Stimulated activated naive CD8-positive, alpha-beta T cell treated with anti-CD3 and anti-CD28 coated beads, Interleukin-15, amount 100 ng/mL, for 72 hours (primary cell): ENCODE data around the gene ADGRG3.

Experiments used
- ATAC-seq: fragments of 150-1000 bp; cut with Tn5 transposase; 2 replicates; pipeline ENCODE4 v1.10.0; 2021; ENCODE audit warnings: mild to moderate bottlenecking, moderate library complexity
- DNase-seq, 2 donors: peaks; one replicate each; pipeline ENCODE4 v3.0.0; 2021 to 2022
- H3K27ac Mint-ChIP-seq, 2 donors: one replicate each; pipeline ENCODE4 v1.8.0; 2022; ENCODE audit warnings: mild to moderate bottlenecking in 2 of 2, mixed read lengths in 2 of 2, moderate library complexity in 2 of 2
- H3K27me3 Mint-ChIP-seq: one replicate; pipeline ENCODE4 v1.8.0; 2022; ENCODE audit warnings: mixed read lengths
- H3K4me1 Mint-ChIP-seq: one replicate; pipeline ENCODE4 v1.8.0; 2022; ENCODE audit warnings: mild to moderate bottlenecking, mixed read lengths
- H3K4me3 Mint-ChIP-seq, 2 donors: one replicate each; pipeline ENCODE4 v1.8.0; 2022; ENCODE audit warnings: mild to moderate bottlenecking in 2 of 2, mixed read lengths in 2 of 2, moderate library complexity in 1 of 2
- H3K9me3 Mint-ChIP-seq, 2 donors: one replicate each; pipeline ENCODE4 v1.8.0; 2022; ENCODE audit warnings: mixed read lengths in 2 of 2

ADGRG3 gene

DNA sequence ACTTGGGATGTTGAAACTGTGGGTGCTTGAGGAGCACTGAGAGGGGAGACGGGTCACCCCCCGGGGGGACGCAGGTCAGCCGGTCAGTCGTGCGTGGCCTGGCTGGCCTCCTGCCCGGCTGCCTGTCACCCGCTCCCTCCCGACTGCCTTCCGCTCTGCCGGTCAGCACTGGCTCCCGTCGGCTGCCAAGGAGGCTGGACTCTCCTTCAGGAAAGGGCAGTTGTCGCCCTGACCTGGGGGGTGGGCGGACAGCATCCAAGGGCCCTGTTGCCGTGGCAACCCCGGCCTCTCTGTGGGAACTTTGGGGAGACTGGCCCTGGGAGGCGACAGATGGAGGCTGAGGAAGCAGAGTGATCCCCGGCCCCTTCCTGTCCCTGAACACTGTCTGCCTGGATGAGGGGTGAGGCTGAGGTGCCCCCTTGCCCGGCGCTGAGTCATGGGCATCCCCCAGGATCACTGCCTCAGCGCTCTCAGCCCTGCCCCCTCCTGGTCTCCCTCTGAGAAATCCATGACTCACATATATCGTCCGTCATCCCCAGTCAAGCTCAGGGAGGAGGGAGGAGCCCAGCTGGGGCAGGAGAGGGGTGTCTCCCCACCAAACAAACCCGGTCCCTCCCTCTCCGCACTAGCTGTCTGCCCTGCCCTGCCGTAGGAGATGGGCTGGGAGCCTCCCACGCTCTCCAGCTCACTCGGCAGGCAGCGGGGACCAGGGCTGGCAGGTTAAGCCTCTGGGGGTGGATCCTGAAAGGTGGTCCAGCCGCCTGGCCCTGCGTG lies 39.9 kb upstream of the ADGRG3 start, which contains the start of gene ADGRG1:
Gene ADGRG1 (plus strand): TSS at position 623 of the 774 bp plus-strand sequence. CDS start 21,658 bp downstream, outside the sequence.
- Mint-ChIP-seq H3K27ac (peak within 1 kb of the TSS; percentile 42 to 59), H3K4me3 (peak within 1 kb of the TSS; percentile 69 to 80), H3K9me3 (no peaks in the 10 kb centered on the region), H3K27me3 (peaks cover 43% of the 10 kb centered on the region), H3K4me1 (peaks cover 63% of the 10 kb centered on the region)
- ATAC-seq (peak; percentile 78), DNase-seq (peak; percentile 44 to 67)

DNA sequence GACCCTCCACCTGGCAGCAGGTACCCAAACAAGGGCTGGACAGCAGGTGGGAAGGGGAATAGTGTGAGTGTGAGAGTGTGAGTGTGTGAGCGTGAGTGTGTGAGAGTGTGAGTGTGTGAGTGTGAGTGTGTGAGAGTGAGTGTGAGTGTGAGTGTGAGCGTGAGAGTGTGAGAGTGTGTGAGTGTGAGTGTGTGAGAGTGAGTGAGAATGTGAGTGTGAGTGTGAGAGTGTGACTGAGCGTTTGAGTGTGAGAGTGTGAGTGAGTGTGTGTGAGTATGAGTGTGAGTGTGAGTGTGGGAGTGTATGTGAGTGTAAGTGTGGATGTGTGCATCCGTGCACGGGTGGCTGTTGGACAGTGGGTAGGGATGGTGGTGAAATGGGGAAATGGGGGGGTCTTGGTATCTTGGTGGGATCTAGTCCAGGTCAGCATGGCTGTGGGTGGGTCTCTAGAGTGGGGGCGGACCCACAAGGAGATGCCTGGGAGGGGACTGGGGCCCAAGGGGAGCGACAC lies 39.3 kb upstream of the ADGRG3 start:
- Mint-ChIP-seq H3K4me3 (peak overlapping the region; percentile 69 to 80), H3K9me3 (no peaks in the 10 kb centered on the region), H3K4me1 (peaks cover 63% of the 10 kb centered on the region), H3K27me3 (peaks cover 43% of the 10 kb centered on the region), H3K27ac (peak overlapping the region; percentile 42 to 59)
- ATAC-seq: no peak
- DNase-seq: no peak

DNA sequence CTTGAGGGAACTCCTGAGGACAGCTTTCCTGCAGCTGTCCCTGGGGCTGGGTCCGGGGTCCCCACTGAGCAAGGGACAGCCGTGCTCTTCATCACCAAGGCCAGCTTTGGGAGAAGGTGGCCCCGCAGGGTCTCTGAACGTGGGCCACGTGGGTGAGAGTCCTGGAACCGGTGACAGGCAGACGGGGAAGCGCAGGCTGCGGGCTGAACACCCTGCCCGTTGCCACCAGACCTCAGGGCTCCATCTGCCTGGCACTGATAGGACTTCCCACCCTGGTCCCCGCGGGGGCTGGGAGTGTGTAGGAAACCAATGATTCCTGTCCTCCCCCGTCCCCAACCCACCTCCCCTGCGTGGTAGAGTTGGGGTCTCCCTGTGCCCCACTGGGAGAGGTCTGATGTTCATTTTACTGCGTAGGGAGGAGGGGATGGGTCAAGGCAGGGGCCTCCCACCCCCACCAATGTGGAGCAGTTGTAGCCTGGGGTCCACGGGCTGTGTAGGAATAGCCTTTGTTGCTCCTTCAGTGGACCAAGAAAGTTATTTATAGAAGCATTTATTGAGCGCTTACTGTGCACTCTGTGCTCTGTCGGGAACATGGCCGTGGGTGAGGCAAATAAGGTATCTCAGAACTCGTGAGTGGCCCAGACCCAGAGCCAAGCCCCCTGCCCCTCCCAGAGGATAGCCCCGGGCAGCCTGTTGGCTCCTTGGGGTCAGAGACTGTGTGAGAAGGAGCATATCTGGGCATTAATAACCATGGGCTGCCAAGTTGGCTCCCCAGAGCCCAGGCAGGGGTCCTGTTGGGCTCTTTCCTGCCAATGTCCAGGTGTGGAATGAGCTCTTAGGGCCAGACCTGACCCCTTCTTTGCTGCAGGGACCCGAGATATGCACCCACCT lies 38.3 kb upstream of the ADGRG3 start:
- H3K4me3 Mint-ChIP-seq: peak overlapping the region in 1 of 2 donors; percentile 80
- peaks cover 58% of the 10 kb centered on the region for H3K4me1 Mint-ChIP-seq
- ATAC-seq: peak; percentile 11
- no peak overlapping the region for H3K27ac Mint-ChIP-seq
- H3K9me3 Mint-ChIP-seq: no peaks in the 10 kb centered on the region
- no peak for DNase-seq
- peaks cover 43% of the 10 kb centered on the region for H3K27me3 Mint-ChIP-seq

DNA sequence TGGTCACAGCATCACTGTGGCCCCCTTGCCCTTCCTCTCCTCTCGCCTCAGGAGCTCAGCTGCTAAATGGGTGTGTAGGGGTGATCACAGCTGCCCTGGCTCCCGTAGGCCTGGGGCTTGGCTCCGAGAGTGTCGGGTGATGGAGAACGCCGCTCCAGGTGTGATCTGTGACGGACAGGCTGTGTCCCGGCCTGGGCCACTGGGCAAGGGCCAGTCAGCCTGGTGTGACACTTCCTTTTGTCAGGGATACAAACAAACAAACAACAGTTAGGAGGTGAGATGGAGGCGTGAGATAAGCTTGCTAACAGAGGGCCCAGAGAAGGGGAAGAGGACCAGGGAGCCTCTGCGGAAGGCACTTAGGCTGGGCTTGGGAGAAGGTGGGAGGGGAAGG lies 37.7 kb upstream of the ADGRG3 start:
- no peak for DNase-seq
- Mint-ChIP-seq H3K27me3 (peaks cover 45% of the 10 kb centered on the region), H3K4me1 (peaks cover 52% of the 10 kb centered on the region), H3K27ac (no peak overlapping the region), H3K9me3 (no peaks in the 10 kb centered on the region), H3K4me3 (no peak overlapping the region)
- no peak for ATAC-seq

DNA sequence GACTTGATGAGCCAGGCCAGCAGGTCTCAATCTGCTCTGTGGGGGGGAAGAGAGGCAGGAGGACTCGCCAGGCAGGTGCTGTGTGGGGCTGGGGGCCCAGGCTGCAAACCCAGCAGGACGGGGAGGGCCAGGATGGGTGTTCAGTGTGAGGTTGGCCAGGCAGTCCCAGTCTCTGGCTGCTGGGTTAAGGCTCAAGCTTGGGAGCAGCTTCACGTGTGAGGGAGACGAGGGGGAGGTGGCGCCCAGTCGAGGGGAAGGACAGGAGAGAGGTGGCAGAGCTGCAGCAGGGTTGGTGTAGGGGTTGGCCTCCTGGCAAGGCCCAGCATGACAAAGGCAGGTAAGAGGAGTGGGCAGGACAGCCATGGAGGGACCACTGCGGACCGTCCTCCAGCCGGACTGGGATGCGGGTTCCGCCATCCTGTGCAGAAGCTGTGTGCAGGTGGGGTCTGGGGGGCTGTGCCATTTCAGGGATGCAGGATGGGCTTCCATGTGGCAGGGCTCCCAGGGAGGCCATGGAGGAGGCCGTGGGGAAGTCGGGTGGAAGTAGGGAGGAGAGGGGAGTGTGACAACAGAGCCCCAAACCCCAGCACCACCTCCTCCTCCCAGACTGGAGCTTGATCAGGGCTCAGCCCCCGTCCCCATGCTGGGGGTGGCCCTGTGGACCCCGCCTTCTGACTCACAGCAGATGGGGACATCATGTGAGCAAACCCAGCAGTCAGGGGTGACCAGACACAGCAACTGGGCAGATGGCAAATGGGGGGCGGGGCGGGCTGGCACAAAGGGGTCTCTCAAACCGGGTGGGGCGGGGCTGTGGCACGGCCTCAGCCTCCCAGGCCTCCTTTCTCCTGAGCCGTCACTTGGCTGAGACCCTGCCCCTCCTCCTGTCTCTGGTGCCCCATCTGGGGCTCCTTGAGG lies 36.9 kb upstream of the ADGRG3 start:
- Mint-ChIP-seq H3K27ac (peak overlapping the region in 1 of 2 donors; percentile 74), H3K4me1 (peaks cover 45% of the 10 kb centered on the region), H3K4me3 (no peak overlapping the region), H3K27me3 (peaks cover 44% of the 10 kb centered on the region), H3K9me3 (no peaks in the 10 kb centered on the region)
- no peak for DNase-seq
- ATAC-seq: no peak

DNA sequence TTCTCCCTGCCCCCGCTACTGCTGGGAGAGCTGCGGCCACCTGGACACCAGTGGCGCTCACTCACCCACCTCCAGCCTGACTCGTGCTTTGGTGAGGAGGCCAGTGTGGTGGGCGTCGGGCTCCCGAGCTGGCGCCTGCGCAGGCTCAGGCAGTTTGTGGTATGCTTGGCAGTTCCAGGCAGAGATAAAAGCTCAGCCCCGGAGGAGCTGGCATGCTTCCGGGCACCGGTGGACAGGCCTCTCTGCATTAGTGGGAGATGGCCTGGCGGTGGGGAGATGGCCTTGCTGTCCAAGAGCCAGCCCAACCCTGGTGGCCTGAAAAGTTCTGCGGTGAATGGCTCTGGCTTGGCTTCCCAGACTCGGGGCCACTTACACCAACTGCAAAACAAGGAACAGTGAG lies 35.5 kb upstream of the ADGRG3 start:
- DNase-seq (no peak), ATAC-seq (no peak)
- H3K9me3 Mint-ChIP-seq: no peaks in the 10 kb centered on the region
- H3K4me1 Mint-ChIP-seq: peaks cover 35% of the 10 kb centered on the region
- H3K27ac Mint-ChIP-seq: no peak overlapping the region
- no peak overlapping the region for H3K4me3 Mint-ChIP-seq
- peaks cover 48% of the 10 kb centered on the region for H3K27me3 Mint-ChIP-seq

DNA sequence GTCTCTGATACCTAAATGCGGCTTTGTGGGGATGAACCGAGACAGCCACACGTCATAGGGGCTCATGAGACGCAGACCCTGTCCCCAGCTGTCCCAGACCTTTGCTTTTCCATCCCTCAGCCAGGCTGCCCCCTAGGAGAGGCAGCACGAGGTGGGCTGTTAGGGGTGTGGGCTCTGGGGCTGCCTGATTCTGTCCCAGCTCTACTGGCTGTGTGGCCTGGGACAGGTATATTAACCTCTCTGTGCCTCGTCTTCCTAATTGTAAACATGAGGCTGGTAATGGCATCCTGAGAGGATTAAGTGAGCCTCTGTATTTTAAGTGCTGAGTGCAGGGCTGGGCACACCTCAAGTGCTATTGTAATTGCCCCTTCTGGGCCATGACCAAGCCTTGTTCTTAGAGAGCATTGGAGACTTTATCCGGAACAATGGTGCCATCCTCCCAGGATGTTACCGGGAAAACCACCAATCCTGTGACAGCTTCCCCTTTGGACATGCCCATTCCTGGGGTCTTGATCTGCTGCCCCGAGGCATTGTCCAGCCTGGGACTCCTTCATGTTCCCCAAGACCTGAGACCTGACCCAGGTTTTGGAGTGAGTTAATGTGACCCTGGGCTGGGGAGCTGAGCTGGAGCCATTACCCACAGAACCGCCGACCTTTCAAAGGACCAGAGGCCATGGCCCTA lies 34.6 kb upstream of the ADGRG3 start:
- DNase-seq (no peak), ATAC-seq (no peak)
- Mint-ChIP-seq H3K9me3 (no peaks in the 10 kb centered on the region), H3K4me1 (peaks cover 31% of the 10 kb centered on the region), H3K4me3 (no peak overlapping the region), H3K27ac (no peak overlapping the region), H3K27me3 (peaks cover 53% of the 10 kb centered on the region)

DNA sequence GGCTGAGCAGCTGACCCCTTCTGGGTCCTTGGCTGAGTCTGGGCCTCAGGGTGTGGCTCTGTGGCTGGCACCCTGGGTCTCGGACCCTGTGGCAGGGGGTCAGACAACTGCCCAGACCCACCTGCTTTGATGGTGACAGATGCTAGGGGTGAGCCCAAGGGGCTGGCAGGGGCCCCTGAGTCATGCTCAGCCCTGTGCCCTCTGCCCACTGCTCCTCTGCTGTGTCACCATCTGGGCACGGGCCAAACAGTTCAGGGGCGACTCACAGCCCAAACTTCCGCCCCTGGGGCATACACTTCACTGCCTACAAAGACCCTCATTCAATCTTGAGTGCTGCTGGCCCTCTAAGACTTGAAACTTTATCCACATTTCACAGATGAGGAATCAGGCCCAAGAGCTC lies 33.9 kb upstream of the ADGRG3 start:
- H3K27me3 Mint-ChIP-seq: peaks cover 49% of the 10 kb centered on the region

DNA sequence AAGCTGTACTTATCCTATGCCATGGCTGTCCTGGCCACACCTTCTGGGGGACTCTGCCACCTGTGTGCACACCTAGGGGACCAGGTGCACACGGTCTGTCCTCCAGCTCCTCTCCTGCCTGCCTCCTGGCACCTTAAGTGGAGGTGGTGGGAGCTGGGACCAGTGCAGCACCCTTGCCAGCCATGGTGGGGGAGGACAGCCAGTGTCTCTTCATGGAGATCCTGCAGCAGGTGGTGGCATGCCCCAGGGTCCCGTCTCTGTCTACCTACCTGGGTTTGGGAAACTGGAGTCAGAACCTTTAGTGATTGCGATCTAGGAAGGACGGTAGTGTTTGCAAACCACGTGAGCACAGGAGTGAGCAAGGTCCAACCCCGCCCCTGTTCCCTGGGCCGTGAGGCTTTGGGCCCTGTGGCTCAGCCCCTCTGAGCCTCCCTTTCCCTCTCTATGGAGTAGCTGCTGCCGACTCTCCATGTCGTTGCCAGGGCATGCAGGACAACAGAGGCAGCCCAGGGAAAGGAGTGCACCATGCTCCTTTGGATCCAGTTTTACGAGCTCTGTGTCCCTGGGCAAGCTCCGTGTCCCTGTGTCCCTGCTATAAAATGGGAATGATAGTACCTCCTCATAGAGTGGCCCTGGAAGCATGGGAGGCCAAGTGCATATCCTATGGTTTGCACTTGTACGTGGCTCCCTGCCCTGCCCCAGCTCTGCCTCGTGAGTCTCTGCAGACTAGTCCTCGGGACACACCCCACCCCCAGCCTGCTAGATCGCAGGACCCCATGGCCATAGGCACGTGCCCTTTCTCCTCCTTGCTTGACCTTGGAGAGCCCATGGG lies 32.6 kb upstream of the ADGRG3 start:
- DNase-seq (no peak), ATAC-seq (no peak)
- Mint-ChIP-seq H3K4me1 (peaks cover 25% of the 10 kb centered on the region), H3K9me3 (no peaks in the 10 kb centered on the region), H3K27ac (no peak overlapping the region), H3K27me3 (peaks cover 35% of the 10 kb centered on the region), H3K4me3 (no peak overlapping the region)

More for the DNA sequence above, 33.9 kb upstream of the ADGRG3 start:
- H3K4me3 Mint-ChIP-seq: no peak overlapping the region
- no peak for ATAC-seq
- H3K4me1 Mint-ChIP-seq: peaks cover 28% of the 10 kb centered on the region
- DNase-seq: no peak
- no peaks in the 10 kb centered on the region for H3K9me3 Mint-ChIP-seq
- H3K27ac Mint-ChIP-seq: no peak overlapping the region

DNA sequence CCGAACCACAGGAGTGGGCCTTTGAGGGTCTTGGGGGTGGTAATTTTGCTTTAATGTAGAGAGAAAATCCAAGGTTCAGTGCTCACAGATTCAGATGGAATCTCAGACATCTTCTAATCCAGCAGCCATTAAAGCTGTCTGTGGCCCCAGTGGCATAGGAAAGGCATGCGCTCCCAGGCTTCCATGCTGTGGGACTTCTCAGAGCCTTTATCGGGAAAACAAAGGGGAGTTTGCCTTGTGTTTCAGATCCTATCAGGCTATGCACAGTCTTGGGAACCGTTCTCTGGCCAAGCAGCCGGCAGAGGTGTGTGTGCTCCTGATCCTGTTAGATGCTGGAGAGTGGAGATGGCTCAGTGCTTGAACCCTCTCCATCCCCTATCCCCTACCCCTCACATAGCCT lies 31.9 kb upstream of the ADGRG3 start:
- peaks cover 28% of the 10 kb centered on the region for H3K27me3 Mint-ChIP-seq
- peaks cover 18% of the 10 kb centered on the region for H3K4me1 Mint-ChIP-seq
- DNase-seq: no peak
- H3K4me3 Mint-ChIP-seq: no peak overlapping the region
- no peaks in the 10 kb centered on the region for H3K9me3 Mint-ChIP-seq
- no peak overlapping the region for H3K27ac Mint-ChIP-seq
- no peak for ATAC-seq

DNA sequence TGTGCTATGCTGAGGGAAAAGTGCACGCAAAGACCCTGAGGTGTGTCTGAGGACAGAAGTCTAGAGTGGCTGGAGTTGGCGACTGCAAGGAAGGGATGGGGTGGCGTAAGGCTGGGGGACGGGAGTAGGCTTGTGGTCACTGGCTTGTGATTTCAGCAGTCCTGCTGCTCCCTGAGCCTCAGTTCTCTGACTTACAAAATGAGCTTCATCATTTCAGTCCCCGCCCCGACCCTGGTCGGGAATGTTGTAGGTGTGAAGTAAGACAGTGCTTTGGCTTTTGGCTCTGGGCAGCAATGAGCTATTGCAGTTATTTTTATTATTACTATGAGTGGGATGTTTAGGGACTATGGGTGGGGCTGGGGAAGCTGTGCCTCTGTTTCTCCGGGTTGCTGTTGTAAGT lies 31.1 kb upstream of the ADGRG3 start:
- Mint-ChIP-seq H3K9me3 (no peaks in the 10 kb centered on the region), H3K27ac (no peak overlapping the region), H3K4me3 (no peak overlapping the region), H3K27me3 (peaks cover 25% of the 10 kb centered on the region), H3K4me1 (peaks cover 18% of the 10 kb centered on the region)
- ATAC-seq: no peak
- DNase-seq: no peak

DNA sequence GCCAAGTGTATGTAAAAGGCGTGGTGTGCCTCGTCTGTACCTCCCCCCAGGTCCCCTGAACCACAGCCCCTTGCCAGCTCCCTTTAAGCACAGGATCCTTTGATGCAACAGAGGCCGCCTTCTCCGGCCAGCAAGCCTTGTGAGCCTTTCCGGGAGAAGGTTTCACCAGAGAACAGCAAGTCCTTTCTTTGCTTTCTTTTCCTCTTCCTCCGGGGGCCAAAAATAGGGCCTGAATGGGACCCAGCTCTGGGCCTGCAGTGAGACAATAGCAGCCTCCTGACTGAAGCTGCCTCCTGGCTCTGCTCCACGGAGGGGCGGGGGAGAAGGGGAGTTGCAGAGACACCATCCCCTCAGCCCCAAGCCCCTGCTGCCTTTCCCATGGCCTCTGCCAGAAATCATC lies 30.7 kb upstream of the ADGRG3 start:
- no peak for ATAC-seq
- Mint-ChIP-seq H3K27ac (no peak overlapping the region), H3K4me1 (peaks cover 18% of the 10 kb centered on the region), H3K9me3 (no peaks in the 10 kb centered on the region), H3K4me3 (no peak overlapping the region), H3K27me3 (peaks cover 25% of the 10 kb centered on the region)
- DNase-seq: no peak

DNA sequence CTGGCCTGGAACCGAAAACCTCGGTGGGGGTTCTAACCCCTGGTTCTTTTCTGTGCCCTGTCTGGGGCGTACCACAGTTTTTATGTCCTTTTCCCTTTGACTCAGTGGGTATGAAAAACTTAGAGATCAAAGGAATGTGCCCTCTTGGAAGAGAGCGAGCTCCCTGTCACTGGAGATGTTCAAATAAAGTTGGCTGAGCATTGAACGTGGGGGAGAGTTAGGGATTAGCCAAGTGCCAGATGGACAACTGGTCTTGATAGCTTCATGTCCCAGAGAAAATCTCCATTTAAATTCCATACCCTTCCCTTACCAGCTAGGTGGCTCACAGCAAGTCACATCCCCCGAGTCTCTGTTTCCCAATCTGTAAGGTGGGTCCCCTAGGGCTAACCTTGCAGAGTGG lies 30.1 kb upstream of the ADGRG3 start:
- H3K4me3 Mint-ChIP-seq: no peak overlapping the region
- H3K4me1 Mint-ChIP-seq: peaks cover 18% of the 10 kb centered on the region
- no peak overlapping the region for H3K27ac Mint-ChIP-seq
- H3K27me3 Mint-ChIP-seq: peaks cover 25% of the 10 kb centered on the region
- H3K9me3 Mint-ChIP-seq: no peaks in the 10 kb centered on the region
- no peak for ATAC-seq
- no peak for DNase-seq

DNA sequence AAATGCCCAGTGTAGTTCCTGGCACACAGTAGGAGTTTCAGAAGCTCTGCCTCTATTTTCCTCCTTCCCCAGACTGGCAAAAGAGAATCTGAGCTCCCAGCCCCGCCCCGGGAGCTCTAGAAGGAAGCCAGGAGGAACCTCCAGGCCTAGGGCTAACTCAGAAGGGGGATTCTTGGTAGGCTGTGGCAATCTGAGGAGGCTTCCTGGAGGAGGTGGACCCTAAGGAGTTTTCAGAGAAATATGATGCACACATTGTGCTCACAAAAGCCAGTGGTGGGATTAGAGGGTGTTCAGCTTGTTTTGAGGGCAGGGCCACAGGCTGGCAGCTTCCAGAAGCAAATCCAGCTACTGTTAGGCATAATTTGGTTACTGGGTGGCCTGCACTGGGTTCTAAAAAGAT lies 29.7 kb upstream of the ADGRG3 start:
- H3K27ac Mint-ChIP-seq: no peak overlapping the region
- no peak for DNase-seq
- no peak for ATAC-seq
- peaks cover 18% of the 10 kb centered on the region for H3K4me1 Mint-ChIP-seq
- peaks cover 25% of the 10 kb centered on the region for H3K27me3 Mint-ChIP-seq
- H3K4me3 Mint-ChIP-seq: no peak overlapping the region
- no peaks in the 10 kb centered on the region for H3K9me3 Mint-ChIP-seq
